Mammary epithelial cell (primary cell): ENCODE results near the gene ZWILCH.

Source experiments
- CTCF ChIP-seq, 2 donors: IDR thresholded peaks in 1 of 2; conservative IDR thresholded peaks in 1 of 2; 2 replicates each; pipeline ENCODE4 v1.5.1; 2011 to 2012; ENCODE audit warnings: inconsistent platforms in 2 of 2, low read length in 2 of 2, mild to moderate bottlenecking in 2 of 2, control low read depth in 1 of 2, low read depth in 1 of 2; ENCODE audit not compliant: insufficient read depth in 1 of 2; ENCODE audit errors: extremely low read depth in 1 of 2
- EZH2 ChIP-seq: IDR thresholded peaks from 2 replicates; pipeline ENCODE4 v1.6.1; 2012; ENCODE audit warnings: low read length, inconsistent platforms, borderline replicate concordance

- TF ChIP-seq CTCF (conservative IDR thresholded peaks at IDR 0.05 in 1 of 2, IDR thresholded peaks at IDR 0.05 in 1 of 2; ENCODE audit: extremely low read depth in 1 of 2, insufficient read depth in 1 of 2, low read depth in 1 of 2, low read length in 2 of 2): no peak
- no peak for TF ChIP-seq EZH2
These were observed 22.6 kb upstream of the ZWILCH start for GRCh38 chr15:66482539-66482938.
